HepG2 (cell line): ENCODE results near the gene FKBP10. TPM values are rescaled to one million over a fixed set of nuclear protein-coding genes. Genes with fewer than 3 reads are reported as not detected.
A peak's percentile ranks its signal among the peaks of the same experiment; 100 is the strongest.

Source experiments
- CHD2 ChIP-seq: IDR thresholded peaks from 2 replicates; pipeline ENCODE4 v1.6.1; 2011; ENCODE audit warnings: low read depth, low read length, improper control_type of control experiment
- DDIT3 ChIP-seq: sonication (generic); formaldehyde crosslinking; IDR thresholded peaks from 2 replicates; pipeline ENCODE4 v1.4.0; 2020; ENCODE audit warnings: mild to moderate bottlenecking, missing genetic modification reagents
- DPF2 ChIP-seq: sonication (generic); formaldehyde crosslinking; IDR thresholded peaks from 2 replicates; pipeline ENCODE4 v1.4.0; 2020; ENCODE audit warnings: mild to moderate bottlenecking, low read depth, missing genetic modification reagents, borderline replicate concordance
- KDM3A ChIP-seq: IDR thresholded peaks from 2 replicates; pipeline ENCODE4 v1.6.1; 2018; ENCODE audit warnings: low read depth, missing compliant biosample characterization
- MIXL1 ChIP-seq: IDR thresholded peaks from 2 replicates; pipeline ENCODE4 v1.6.1; 2016
- POLR2AphosphoS2 ChIP-seq: IDR thresholded peaks from 2 replicates; pipeline ENCODE4 v1.6.1; 2011; ENCODE audit warnings: low read depth, low read length, improper control_type of control experiment
- PRMT3 ChIP-seq: sonication (generic); formaldehyde crosslinking; IDR thresholded peaks from 2 replicates; pipeline ENCODE4 v1.8.1; 2022; ENCODE audit warnings: low read depth, mild to moderate bottlenecking, moderate library complexity, missing genetic modification reagents, borderline replicate concordance
- SP5 ChIP-seq: IDR thresholded peaks from 2 replicates; pipeline ENCODE4 v1.6.1; 2016; ENCODE audit warnings: low read depth, borderline replicate concordance
- TIGD3 ChIP-seq: sonication (generic); formaldehyde crosslinking; IDR thresholded peaks from 2 replicates; pipeline ENCODE4 v1.5.1; 2020; ENCODE audit warnings: mild to moderate bottlenecking, missing genetic modification reagents, borderline replicate concordance
- ZBTB1 ChIP-seq: sonication (generic); formaldehyde crosslinking; IDR thresholded peaks from 2 replicates; pipeline ENCODE4 v1.4.0; 2020; ENCODE audit warnings: missing genetic modification reagents, borderline replicate concordance
- ZBTB33 ChIP-seq: sonication (generic); formaldehyde crosslinking; IDR thresholded peaks from 2 replicates; pipeline ENCODE4 v1.4.0; 2020; ENCODE audit warnings: missing genetic modification reagents
- ZFP41 ChIP-seq: sonication (generic); formaldehyde crosslinking; IDR thresholded peaks from 2 replicates; pipeline ENCODE4 v1.4.0; 2020; ENCODE audit warnings: mild to moderate bottlenecking, missing genetic modification reagents, borderline replicate concordance
- ZNF230 ChIP-seq: sonication (generic); formaldehyde crosslinking; IDR thresholded peaks from 2 replicates; pipeline ENCODE4 v1.4.0; 2020; ENCODE audit warnings: mild to moderate bottlenecking, missing genetic modification reagents
- ZNF292 ChIP-seq: sonication (generic); formaldehyde crosslinking; IDR thresholded peaks from 2 replicates; pipeline ENCODE4 v1.8.1; 2022; ENCODE audit warnings: mild to moderate bottlenecking, low read depth, missing genetic modification reagents, borderline replicate concordance
- ZNF343 ChIP-seq: sonication (generic); formaldehyde crosslinking; IDR thresholded peaks from 2 replicates; pipeline ENCODE4 v1.4.0; 2020; ENCODE audit warnings: mild to moderate bottlenecking, missing genetic modification reagents
- ZNF468 ChIP-seq: sonication (generic); formaldehyde crosslinking; IDR thresholded peaks from 2 replicates; pipeline ENCODE4 v1.8.0; 2022; ENCODE audit warnings: mild to moderate bottlenecking, moderate library complexity, missing genetic modification reagents
- ZNF678 ChIP-seq: sonication (generic); formaldehyde crosslinking; IDR thresholded peaks from 2 replicates; pipeline ENCODE4 v1.4.0; 2020; ENCODE audit warnings: mild to moderate bottlenecking, missing genetic modification reagents
- ZNF761 ChIP-seq: sonication (generic); formaldehyde crosslinking; conservative IDR thresholded peaks from 2 replicates; pipeline ENCODE4 v1.4.0; 2020; ENCODE audit warnings: mild to moderate bottlenecking, missing genetic modification reagents
- ZNF839 ChIP-seq: sonication (generic); formaldehyde crosslinking; IDR thresholded peaks from 2 replicates; pipeline ENCODE4 v1.4.0; 2020; ENCODE audit warnings: missing genetic modification reagents, mild to moderate bottlenecking, borderline replicate concordance
- ZNF891 ChIP-seq: sonication (generic); formaldehyde crosslinking; IDR thresholded peaks from 2 replicates; pipeline ENCODE4 v1.5.0; 2020; ENCODE audit warnings: mild to moderate bottlenecking, missing genetic modification reagents
- ZSCAN5A ChIP-seq: sonication (generic); formaldehyde crosslinking; IDR thresholded peaks from 2 replicates; pipeline ENCODE4 v1.8.0; 2022; ENCODE audit warnings: mild to moderate bottlenecking, missing genetic modification reagents, borderline replicate concordance
- polyA plus RNA-seq, 8 experiments: library from polyadenylated mRNA; depleted of rRNA in 3 of 8; stranded (reverse) in 7 of 8; unstranded in 1 of 8; fragments of >200 nt; fragmentation: Illumina TruSeq in 4 of 8; extraction: Trizol in 4 of 8; gene quantifications; 2 replicates each; pipeline versions ENCODE4 v1.2.1 to v1.2.3, GENCODE V29; 2011 to 2016; ENCODE audit warnings: low read depth in 4 of 8, missing spikeins in 1 of 8, mixed read lengths in 1 of 8; ENCODE audit not compliant: insufficient read depth in 1 of 8
- total RNA-seq, 5 experiments: library from RNA; depleted of rRNA; stranded (reverse); fragments of >200 nt; fragmentation: Illumina TruSeq; extraction: Trizol; gene quantifications; 2 replicates each; pipeline ENCODE4 v1.2.3, GENCODE V29; 2016; ENCODE audit warnings: low read depth in 1 of 5
- TF ChIP-seq, protein P1 (sequence below): sonication (generic); formaldehyde crosslinking; IDR thresholded peaks from 2 replicates; pipeline ENCODE4 v1.4.0; 2020; ENCODE audit warnings: mild to moderate bottlenecking, missing genetic modification reagents
- TF ChIP-seq, protein P2 (sequence below): IDR thresholded peaks from 2 replicates; pipeline ENCODE4 v1.6.1; 2016; ENCODE audit warnings: low read depth, borderline replicate concordance

Gene FKBP10
- total and polyA plus RNA-seq, 2 of the 13 experiments (the other 11 are each of a cell fraction or from before 2014, with no cell fraction given): 149 to 573 TPM

DNA sequence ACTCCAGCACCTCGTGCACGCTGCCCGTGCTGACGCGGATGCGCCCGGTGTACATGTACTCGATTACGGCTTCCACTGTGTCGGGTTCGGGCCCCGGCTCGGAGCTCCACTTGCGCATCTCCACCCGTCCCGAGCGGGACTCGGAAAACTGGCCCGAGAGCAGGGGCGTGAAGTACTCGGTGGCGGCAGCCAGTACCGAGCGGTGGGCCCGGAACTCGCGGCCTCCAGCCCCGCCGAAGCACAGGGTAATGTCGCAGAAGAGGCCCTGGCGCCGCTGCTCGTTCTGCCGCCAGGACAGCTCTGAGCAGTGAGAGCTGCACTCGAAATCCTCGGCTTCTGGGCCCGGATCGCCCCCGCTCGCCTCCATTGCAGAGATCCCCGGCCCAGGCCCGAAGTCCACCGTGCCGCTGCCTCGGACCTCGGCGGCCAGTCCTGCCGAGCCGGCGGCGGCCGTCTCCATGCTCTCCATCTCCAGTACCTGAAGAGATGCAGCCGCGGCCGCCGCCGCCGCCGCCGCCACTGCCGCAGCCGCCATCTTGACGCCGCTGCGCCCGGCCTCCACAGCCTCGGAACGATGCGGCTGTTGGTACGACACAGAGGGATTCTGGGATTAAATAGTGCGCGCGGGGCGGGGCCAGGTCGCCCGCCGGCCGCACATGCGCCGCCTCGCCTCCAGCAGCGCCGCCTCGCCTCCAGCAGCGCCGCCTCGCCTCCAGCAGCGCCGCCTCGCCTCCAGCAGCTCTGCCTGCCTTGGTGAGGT lies 52.2 kb downstream of the FKBP10 start, which contains the start of gene KLHL11 (continued):
- TF ChIP-seq ZBTB33 (CRISPR knock-in tag) (peak; percentile 23; the same call in 1 of the 2 replicates), MIXL1 (CRISPR knock-in tag) (peak; percentile 61), ZNF230 (CRISPR knock-in tag) (peak; percentile 37; the same call in 1 of the 2 replicates), SP5 (CRISPR knock-in tag) (0 out of 2 replicates have a peak, but pooled peaks have one; percentile 33), ZNF343 (CRISPR knock-in tag) (0 out of 2 replicates have a peak, but pooled peaks have one; percentile 40), ZNF839 (CRISPR knock-in tag) (peak; percentile 90), KDM3A (CRISPR knock-in tag) (peak; percentile 79), ZNF891 (peak; percentile 79; the same call in 1 of the 2 replicates), ZFP41 (CRISPR knock-in tag) (0 out of 2 replicates have a peak, but pooled peaks have one; percentile 53), TIGD3 (no peak; the same call in 1 of the 2 replicates), ZBTB1 (CRISPR knock-in tag) (no peak), DPF2 (CRISPR knock-in tag) (0 out of 2 replicates have a peak, but pooled peaks have one; percentile 7), ZNF292 (peak; percentile 91), CHD2 (0 out of 2 replicates have a peak, but pooled peaks have one; percentile 20), ZNF761 (peak; percentile 83; the same call in 1 of the 2 replicates), POLR2AphosphoS2 (0 out of 2 replicates have a peak, but pooled peaks have one; percentile 61), PRMT3 (CRISPR knock-in tag) (no peak), DDIT3 (CRISPR knock-in tag) (no peak), ZNF678 (CRISPR knock-in tag) (peak; percentile 86), ZSCAN5A (CRISPR knock-in tag) (peak; percentile 66; the same call in 1 of the 2 replicates), ZNF468 (CRISPR knock-in tag) (no peak; the same call in 1 of the 2 replicates)
- TF ChIP-seq, protein P1, sequence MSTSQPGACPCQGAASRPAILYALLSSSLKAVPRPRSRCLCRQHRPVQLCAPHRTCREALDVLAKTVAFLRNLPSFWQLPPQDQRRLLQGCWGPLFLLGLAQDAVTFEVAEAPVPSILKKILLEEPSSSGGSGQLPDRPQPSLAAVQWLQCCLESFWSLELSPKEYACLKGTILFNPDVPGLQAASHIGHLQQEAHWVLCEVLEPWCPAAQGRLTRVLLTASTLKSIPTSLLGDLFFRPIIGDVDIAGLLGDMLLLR (CRISPR knock-in tag): peak; percentile 82
- TF ChIP-seq, protein P2, sequence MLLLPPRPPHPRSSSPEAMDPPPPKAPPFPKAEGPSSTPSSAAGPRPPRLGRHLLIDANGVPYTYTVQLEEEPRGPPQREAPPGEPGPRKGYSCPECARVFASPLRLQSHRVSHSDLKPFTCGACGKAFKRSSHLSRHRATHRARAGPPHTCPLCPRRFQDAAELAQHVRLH: 0 out of 2 replicates have a peak, but pooled peaks have one; percentile 74
